Measurements from ENCODE around the gene RINT1. TPM values are rescaled to one million over a fixed set of nuclear protein-coding genes. Genes with fewer than 3 reads are reported as not detected.

The RINT1 gene
- polyA plus RNA-seq, 2 of the 4 experiments (the other 2 are of a cell fraction), result 26.3 to 34.9 TPM

DNA sequence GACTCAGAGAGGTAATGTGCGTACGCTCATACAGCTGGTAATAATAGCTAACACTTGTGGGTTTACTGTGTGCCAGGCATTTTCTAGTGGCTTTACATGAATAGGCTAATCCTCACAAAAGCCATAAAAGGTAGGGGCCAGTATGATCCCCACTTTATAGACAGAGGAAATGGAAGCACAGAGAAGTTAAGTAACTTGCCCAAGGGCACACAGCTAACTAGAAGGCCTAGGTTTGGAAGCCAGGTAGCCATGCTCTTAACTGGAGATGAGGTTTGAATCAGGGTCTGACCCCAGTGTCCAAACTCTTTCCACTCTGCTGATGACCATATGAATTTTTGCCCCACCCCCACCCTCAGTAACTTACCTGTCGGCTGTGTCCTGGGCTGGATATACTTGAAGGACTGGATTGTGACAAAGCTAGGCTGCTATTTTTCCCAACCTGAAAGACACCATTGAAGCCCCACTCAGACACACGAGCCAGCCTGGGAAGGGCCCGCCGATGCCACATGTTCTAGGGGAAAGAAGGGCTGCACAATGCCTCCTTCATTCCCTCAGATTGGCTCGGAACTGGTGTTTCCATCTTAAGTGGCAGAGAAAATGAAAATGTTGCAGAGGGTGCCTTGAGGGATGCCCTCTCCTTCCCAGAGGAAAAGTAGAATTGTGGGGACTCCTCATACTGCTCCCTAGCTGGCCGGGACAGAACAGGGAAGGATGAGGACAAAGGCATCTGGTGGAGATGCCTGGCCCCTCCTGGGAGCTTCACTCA, 78.3 kb downstream of the RINT1 start:
- CTCF ChIA-PET, result interaction anchor here (0.5 to 1.2 kb wide), 4 partner anchors 141 to 630 kb away, joined by 3 to 5 read pairs (median 3); no protein-coding TSS in a partner anchor
- ATAC-seq, result no peak; a peak in 1 of 6 replicates

DNA sequence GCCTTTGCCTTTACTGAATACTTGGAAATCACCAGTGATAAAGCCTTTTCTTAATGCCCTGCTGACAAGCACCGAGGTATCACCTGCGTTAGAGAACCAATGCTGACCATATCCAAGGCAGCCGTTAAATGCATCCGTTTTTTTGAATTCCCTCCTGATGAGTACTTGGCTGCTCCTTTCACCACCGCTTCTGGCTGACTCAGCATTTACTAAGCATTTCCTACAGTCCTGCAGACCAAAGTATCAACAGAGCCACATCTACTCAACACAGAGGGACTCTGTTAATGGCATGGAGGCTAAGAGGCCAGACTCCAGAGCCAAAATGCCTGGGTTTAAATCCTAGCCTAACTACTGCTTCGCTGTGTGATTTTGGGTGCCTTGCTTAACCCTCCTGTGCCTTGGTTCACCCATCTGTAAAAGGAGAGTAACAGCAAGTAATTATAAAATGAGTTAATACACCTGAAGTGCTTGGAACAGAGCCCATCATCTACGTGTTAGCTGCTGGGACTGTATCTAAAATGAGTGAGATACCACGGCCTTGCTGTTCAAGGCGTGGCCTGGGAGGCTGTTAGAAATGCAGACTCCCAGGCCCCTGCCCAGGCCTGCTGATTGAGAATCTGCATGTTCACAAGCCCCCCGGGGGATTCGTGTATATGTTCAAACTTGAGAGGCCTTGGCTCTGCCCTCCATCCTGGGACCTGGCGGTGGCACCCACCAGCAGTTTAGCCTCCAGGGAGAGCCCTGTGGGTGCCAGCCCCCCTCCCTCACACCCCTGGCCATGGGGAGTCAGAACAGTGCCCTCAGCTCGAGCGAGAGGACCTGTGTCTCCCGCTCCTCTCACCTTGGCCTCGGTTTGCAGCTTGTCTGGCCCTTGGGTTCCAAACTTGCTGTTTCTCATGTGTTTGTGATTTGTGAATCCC, 80.1 kb downstream of the RINT1 start:
- ATAC-seq (no peak), FAIRE-seq (no peak), DNase-seq (ENCODE audit: low read depth in 1 of 2, low spot score in 1 of 2) (no peak)
- H3K27ac ChIP-seq, result no peak overlapping the region
- no peak overlapping the region for H3K4me2 ChIP-seq
- ChIA-PET POLR2A (no interaction called here), CTCF (interaction anchor here (1.7 kb wide), 1 partner anchor 45 kb away, joined by 3 read pairs; no protein-coding TSS in a partner anchor)
- TF ChIP-seq NPAS2 (CRISPR knock-in tag; IDR thresholded peaks at IDR 0.05; ENCODE audit: borderline replicate concordance) (no peak), MAFK (IDR thresholded peaks at IDR 0.05; ENCODE audit: partially characterized antibody) (peak; percentile 97)
- H3K4me1 ChIP-seq, result no peaks in the 10 kb centered on the region
- H3K4me3 ChIP-seq, result no peak overlapping the region
- H3K9me3 ChIP-seq, result no peaks in the 10 kb centered on the region
- 85% methylated on average over 16 of the region's 16 CpGs for WGBS (ENCODE audit: missing lambda C conversion rate)

More for the DNA sequence above, 78.3 kb downstream of the RINT1 start:
- FAIRE-seq (no peak), DNase-seq (ENCODE audit: low read depth in 1 of 2, low spot score in 1 of 2) (no peak)
- no peaks in the 10 kb centered on the region for H3K9me3 ChIP-seq
- H3K4me1 ChIP-seq, result no peaks in the 10 kb centered on the region
- no peak overlapping the region for H3K4me2 ChIP-seq
- H3K4me3 ChIP-seq, result no peak overlapping the region
- 82% methylated on average over 8 of the region's 8 CpGs for WGBS (ENCODE audit: missing lambda C conversion rate)
- no peak for TF ChIP-seq TFCP2L1 (CRISPR knock-in tag; IDR thresholded peaks at IDR 0.05)
- TF ChIP-seq, protein P1, sequence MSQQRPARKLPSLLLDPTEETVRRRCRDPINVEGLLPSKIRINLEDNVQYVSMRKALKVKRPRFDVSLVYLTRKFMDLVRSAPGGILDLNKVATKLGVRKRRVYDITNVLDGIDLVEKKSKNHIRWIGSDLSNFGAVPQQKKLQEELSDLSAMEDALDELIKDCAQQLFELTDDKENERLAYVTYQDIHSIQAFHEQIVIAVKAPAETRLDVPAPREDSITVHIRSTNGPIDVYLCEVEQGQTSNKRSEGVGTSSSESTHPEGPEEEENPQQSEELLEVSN (IDR thresholded peaks at IDR 0.05; ENCODE audit: borderline replicate concordance, low read depth), result no peak
- TF ChIP-seq, protein P2, sequence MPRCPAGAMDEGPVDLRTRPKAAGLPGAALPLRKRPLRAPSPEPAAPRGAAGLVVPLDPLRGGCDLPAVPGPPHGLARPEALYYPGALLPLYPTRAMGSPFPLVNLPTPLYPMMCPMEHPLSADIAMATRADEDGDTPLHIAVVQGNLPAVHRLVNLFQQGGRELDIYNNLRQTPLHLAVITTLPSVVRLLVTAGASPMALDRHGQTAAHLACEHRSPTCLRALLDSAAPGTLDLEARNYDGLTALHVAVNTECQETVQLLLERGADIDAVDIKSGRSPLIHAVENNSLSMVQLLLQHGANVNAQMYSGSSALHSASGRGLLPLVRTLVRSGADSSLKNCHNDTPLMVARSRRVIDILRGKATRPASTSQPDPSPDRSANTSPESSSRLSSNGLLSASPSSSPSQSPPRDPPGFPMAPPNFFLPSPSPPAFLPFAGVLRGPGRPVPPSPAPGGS (IDR thresholded peaks at IDR 0.05), result no peak
- no peak for TF ChIP-seq GATA3 (IDR thresholded peaks at IDR 0.05; ENCODE audit: borderline replicate concordance)
- TF ChIP-seq EHMT2 (IDR thresholded peaks at IDR 0.05; ENCODE audit: low read depth), result no peak
- TF ChIP-seq RAD21 (conservative IDR thresholded peaks at IDR 0.05 in 1 of 2, IDR thresholded peaks at IDR 0.05 in 1 of 2), result no peak
- TF ChIP-seq EP300 (IDR thresholded peaks at IDR 0.05), result no peak
- no peak for TF ChIP-seq NFE2L2 (conservative IDR thresholded peaks at IDR 0.05; ENCODE audit: low read length)
- TF ChIP-seq CHD2 (IDR thresholded peaks at IDR 0.05; ENCODE audit: low read length, partially characterized antibody), result no peak
- no peak for TF ChIP-seq NPAS2 (CRISPR knock-in tag; IDR thresholded peaks at IDR 0.05; ENCODE audit: borderline replicate concordance)
- no peak for TF ChIP-seq EHF (CRISPR knock-in tag; IDR thresholded peaks at IDR 0.05)
- TF ChIP-seq ZNF302 (CRISPR knock-in tag; IDR thresholded peaks at IDR 0.05), result no peak
- TF ChIP-seq CBX8 (IDR thresholded peaks at IDR 0.05), result no peak
- no peak for TF ChIP-seq SMC3 (IDR thresholded peaks at IDR 0.05)
- TF ChIP-seq, protein P3, sequence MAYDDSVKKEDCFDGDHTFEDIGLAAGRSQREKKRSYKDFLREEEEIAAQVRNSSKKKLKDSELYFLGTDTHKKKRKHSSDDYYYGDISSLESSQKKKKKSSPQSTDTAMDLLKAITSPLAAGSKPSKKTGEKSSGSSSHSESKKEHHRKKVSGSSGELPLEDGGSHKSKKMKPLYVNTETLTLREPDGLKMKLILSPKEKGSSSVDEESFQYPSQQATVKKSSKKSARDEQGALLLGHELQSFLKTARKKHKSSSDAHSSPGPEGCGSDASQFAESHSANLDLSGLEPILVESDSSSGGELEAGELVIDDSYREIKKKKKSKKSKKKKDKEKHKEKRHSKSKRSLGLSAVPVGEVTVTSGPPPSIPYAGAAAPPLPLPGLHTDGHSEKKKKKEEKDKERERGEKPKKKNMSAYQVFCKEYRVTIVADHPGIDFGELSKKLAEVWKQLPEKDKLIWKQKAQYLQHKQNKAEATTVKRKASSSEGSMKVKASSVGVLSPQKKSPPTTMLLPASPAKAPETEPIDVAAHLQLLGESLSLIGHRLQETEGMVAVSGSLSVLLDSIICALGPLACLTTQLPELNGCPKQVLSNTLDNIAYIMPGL (CRISPR knock-in tag; IDR thresholded peaks at IDR 0.05; ENCODE audit: borderline replicate concordance), result no peak
- no peak for TF ChIP-seq POLR2A (IDR thresholded peaks at IDR 0.05; ENCODE audit: low read length)
- TF ChIP-seq ZC3H11A (IDR thresholded peaks at IDR 0.05), result no peak
- no peak for TF ChIP-seq RNF2 (IDR thresholded peaks at IDR 0.05; ENCODE audit: borderline replicate concordance, low read depth)
- no peak for TF ChIP-seq CBX2 (IDR thresholded peaks at IDR 0.05; ENCODE audit: borderline replicate concordance, low read depth)
- no peak for TF ChIP-seq FOSB (CRISPR knock-in tag; IDR thresholded peaks at IDR 0.05)
- H3K27ac ChIP-seq, result no peak overlapping the region
- POLR2A ChIA-PET, result no interaction called here
